HG02759 (cell line): Measurements from ENCODE around the gene TRUB1.
"Not testable (repeated sequence)": the region's sequence is repeated elsewhere in the genome, so short reads cannot be mapped to it uniquely, and the experiment has no call there.

ENCODE experiments used
- ATAC-seq: cut with Tn5 transposase; IDR thresholded peaks from one replicate; pipeline ENCODE4 v1.9.1; 2021; ENCODE audit warnings: mild to moderate bottlenecking, moderate library complexity; ENCODE audit not compliant: unreplicated experiment

Gene TRUB1

GRCh38 chr10:114923551-114923950, 14.4 kb upstream of the TRUB1 start:
- no peak for ATAC-seq

- peak; percentile 95 for ATAC-seq
Observed at GRCh38 chr10:114925587-114926586, 12.1 kb upstream of the TRUB1 start.

GRCh38 chr10:114928818-114929217, 9.2 kb upstream of the TRUB1 start:
- no peak for ATAC-seq

- ATAC-seq, result no peak
Observed at GRCh38 chr10:114930320-114930719, 7.7 kb upstream of the TRUB1 start.

GRCh38 chr10:114931072-114931679, 6.8 kb upstream of the TRUB1 start:
- ATAC-seq, result no peak

- no peak for ATAC-seq
Observed at GRCh38 chr10:114932225-114932624, 5.8 kb upstream of the TRUB1 start.

GRCh38 chr10:114932945-114933344, 5.0 kb upstream of the TRUB1 start:
- ATAC-seq, result no peak

GRCh38 chr10:114933588-114933987, 4.4 kb upstream of the TRUB1 start:
- ATAC-seq, result no peak

GRCh38 chr10:114933995-114934394, 4.0 kb upstream of the TRUB1 start:
- ATAC-seq, result not testable (repeated sequence)

- ATAC-seq, result no peak
Observed at GRCh38 chr10:114938856-114939193, 830 bp downstream of the TRUB1 start.

- no peak for ATAC-seq
Observed at GRCh38 chr10:114940735-114941134, 2.7 kb downstream of the TRUB1 start.

GRCh38 chr10:114943000-114943399, 5.0 kb downstream of the TRUB1 start:
- ATAC-seq, result no peak

GRCh38 chr10:114953047-114953446, 15.1 kb downstream of the TRUB1 start:
- ATAC-seq, result peak; percentile 72

- no peak for ATAC-seq
Observed at GRCh38 chr10:114955984-114956383, 18.0 kb downstream of the TRUB1 start.

GRCh38 chr10:114956466-114956865, 18.5 kb downstream of the TRUB1 start:
- ATAC-seq, result no peak

GRCh38 chr10:114957122-114957521, 19.1 kb downstream of the TRUB1 start:
- ATAC-seq, result no peak

- ATAC-seq, result no peak
Observed at GRCh38 chr10:114957673-114958072, 19.7 kb downstream of the TRUB1 start.

- ATAC-seq, result no peak
Observed at GRCh38 chr10:114962441-114962840, 24.4 kb downstream of the TRUB1 start.

- no peak for ATAC-seq
Observed at GRCh38 chr10:114963908-114964307, 25.9 kb downstream of the TRUB1 start.

GRCh38 chr10:114967071-114967470, 29.1 kb downstream of the TRUB1 start:
- no peak for ATAC-seq

GRCh38 chr10:114970515-114970914, 32.5 kb downstream of the TRUB1 start:
- ATAC-seq, result no peak

- ATAC-seq, result no peak
Observed at GRCh38 chr10:114973306-114973705, 35.3 kb downstream of the TRUB1 start.
